ENCODE measurements around the gene SHB. TPM values are rescaled to one million over a fixed set of nuclear protein-coding genes. Genes with fewer than 3 reads are reported as not detected.

Gene SHB
- total and polyA plus RNA-seq, 2 donors (not counting 3 experiments of a cell fraction or from before 2014, with no cell fraction given) = 13.4 to 24.9 TPM

- intact Hi-C loops (cut with micrococcal nuclease) = no loop called here
- BruUV-seq (replicated peaks) = no TSS peak
- H3K36me3 ChIP-seq (ENCODE audit: control insufficient read depth in 2 of 2, extremely low read depth in 1 of 2, insufficient read depth in 2 of 2, low read length in 2 of 2) = no peaks in the 10 kb centered on the region
These were observed 133.9 kb downstream of the SHB start for GRCh38 chr9:37935096-37935495.

More at GRCh38 chr9:37935096-37935495, 133.9 kb downstream of the SHB start:
- ChIA-PET CTCF (interaction anchor here (1.1 to 2.1 kb wide), 5 partner anchors 10 to 225 kb away, joined by 3 to 6 read pairs (median 4); no protein-coding TSS in a partner anchor), POLR2A (no interaction called here)
- Histone ChIP-seq H3K4me2 (ENCODE audit: insufficient read depth, low read length) (no peak overlapping the region), H3K9me3 (replicated peaks; ENCODE audit: control insufficient read depth, insufficient read depth, low read length) (no peaks in the 10 kb centered on the region), H4K20me1 (replicated peaks; ENCODE audit: control insufficient read depth, extremely low read depth, insufficient read depth, low read length) (no peaks in the 10 kb centered on the region), H3K9ac (replicated peaks; ENCODE audit: extremely low read depth, insufficient read depth, low read length) (no peak overlapping the region), H3K27me3 (ENCODE audit: control insufficient read depth in 2 of 2, insufficient read depth in 2 of 2, low read length in 2 of 2) (no peaks in the 10 kb centered on the region), H2AFZ (ENCODE audit: low read depth, low read length) (no peak overlapping the region), H3K4me3 (replicated peaks in 1 of 3; ENCODE audit: insufficient read depth in 1 of 3, low read depth in 1 of 3, low read length in 3 of 3) (no peak overlapping the region), H3K27ac (ENCODE audit: insufficient read depth, low read depth, low read length) (no peak overlapping the region), H3K79me2 (ENCODE audit: control insufficient read depth, insufficient read depth, low read length) (peaks cover 2% of the 10 kb centered on the region), H3K4me1 (ENCODE audit: control insufficient read depth, extremely low read depth, insufficient read depth, low read length) (peaks cover 37% of the 10 kb centered on the region), H3K9me1 (replicated peaks; ENCODE audit: control insufficient read depth, extremely low read depth, insufficient read depth, low read length) (no peaks in the 10 kb centered on the region)
- no peak for DNase-seq (ENCODE audit: low read depth, low spot score)
- FAIRE-seq = no peak
- TF ChIP-seq MAX (IDR thresholded peaks at IDR 0.05; ENCODE audit: insufficient read depth, insufficient read length) (no peak), CTCF (IDR thresholded peaks at IDR 0.05; ENCODE audit: extremely low read depth in 1 of 2, insufficient read depth in 1 of 2, low read depth in 1 of 2, low read length in 2 of 2) (no peak), JUN (IDR thresholded peaks at IDR 0.05; ENCODE audit: borderline replicate concordance, insufficient read depth, insufficient read length, low read depth) (no peak), MYC (IDR thresholded peaks at IDR 0.05; ENCODE audit: low read depth, low read length) (no peak), POLR2A (IDR thresholded peaks at IDR 0.05; ENCODE audit: low read depth, low read length) (no peak), FOS (IDR thresholded peaks at IDR 0.05; ENCODE audit: borderline replicate concordance, insufficient read depth, low read length) (no peak), POLR2AphosphoS5 (IDR thresholded peaks at IDR 0.05; ENCODE audit: insufficient read depth, low read depth, low read length) (no peak), GATA2 (IDR thresholded peaks at IDR 0.05; ENCODE audit: insufficient read depth, insufficient read length, low read depth, low read length) (no peak), EZH2 (IDR thresholded peaks at IDR 0.05; ENCODE audit: borderline replicate concordance, low read depth, low read length, severe bottlenecking) (no peak)
- dilution Hi-C loops (cut with MboI; ENCODE audit: extremely low pct_ligation_motif_present, low sequenced_read_pairs) = no loop called here

All from endothelial cell of umbilical vein (primary cell).